Putamen (tissue), 1 donor: ENCODE data around the gene ZCCHC8.
"Not testable (repeated sequence)": the region's sequence is repeated elsewhere in the genome, so short reads cannot be mapped to it uniquely, and the experiment has no call there.

Experiments used
- DNase-seq: peaks from one replicate; pipeline ENCODE4 v3.0.0-alpha.2; 2016; ENCODE audit warnings: low spot score

The ZCCHC8 gene

GRCh38 chr12:122508163-122508562, 7.4 kb upstream of the ZCCHC8 start:
- no peak for DNase-seq

GRCh38 chr12:122506393-122506938, 5.7 kb upstream of the ZCCHC8 start:
- DNase-seq = no peak

- DNase-seq = no peak
Observed at GRCh38 chr12:122505419-122506051, 4.8 kb upstream of the ZCCHC8 start.

- DNase-seq = no peak
Observed at GRCh38 chr12:122503783-122504590, 3.3 kb upstream of the ZCCHC8 start.

- no peak for DNase-seq
Observed at GRCh38 chr12:122503147-122503751, 2.5 kb upstream of the ZCCHC8 start.

- no peak for DNase-seq
Observed at GRCh38 chr12:122501489-122501989, 807 bp upstream of the ZCCHC8 start.

GRCh38 chr12:122499991-122500684, 594 bp downstream of the ZCCHC8 start:
- DNase-seq = no peak

- no peak for DNase-seq
Observed at GRCh38 chr12:122495258-122495657, 5.5 kb downstream of the ZCCHC8 start.

- not testable (repeated sequence) for DNase-seq
Observed at GRCh38 chr12:122493222-122493621, 7.5 kb downstream of the ZCCHC8 start.

- no peak for DNase-seq
Observed at GRCh38 chr12:122491991-122492390, 8.7 kb downstream of the ZCCHC8 start.

- no peak for DNase-seq
Observed at GRCh38 chr12:122489038-122489437, 11.7 kb downstream of the ZCCHC8 start.

- not testable (repeated sequence) for DNase-seq
Observed at GRCh38 chr12:122487807-122488206, 12.9 kb downstream of the ZCCHC8 start.

GRCh38 chr12:122486805-122487426, 13.8 kb downstream of the ZCCHC8 start:
- DNase-seq = no peak

GRCh38 chr12:122486360-122486759, 14.4 kb downstream of the ZCCHC8 start:
- DNase-seq = not testable (repeated sequence)

- not testable (repeated sequence) for DNase-seq
Observed at GRCh38 chr12:122484385-122484784, 16.3 kb downstream of the ZCCHC8 start.

GRCh38 chr12:122483969-122484368, 16.8 kb downstream of the ZCCHC8 start:
- DNase-seq = no peak

GRCh38 chr12:122481861-122482260, 18.9 kb downstream of the ZCCHC8 start:
- DNase-seq = no peak

- DNase-seq = no peak
Observed at GRCh38 chr12:122480753-122481152, 20.0 kb downstream of the ZCCHC8 start.

- DNase-seq = no peak
Observed at GRCh38 chr12:122474324-122474716, 26.4 kb downstream of the ZCCHC8 start.

GRCh38 chr12:122473543-122474323, 27.0 kb downstream of the ZCCHC8 start:
- no peak for DNase-seq
